Caco-2 (cell line): ENCODE measurements around the gene OR51D1. TPM values are rescaled to one million over a fixed set of nuclear protein-coding genes. Genes with fewer than 3 reads are reported as not detected.

Experiments used
- BruUV-seq: library from RNA; stranded (reverse); fragments of 400-500 nt; replicated peaks from 2 replicates; lab custom pipeline; 2021; lab: Mats Ljungman, UMichigan
- CTCF ChIA-PET: fragments of 300-600 bp; sonication (Branson Sonifier 250); formaldehyde crosslinking; loops from one replicate; lab custom pipeline; 2022; ENCODE audit warnings: antibody characterized with exemption; lab: Charles Lee
- POLR2A ChIA-PET: fragments of 300-600 bp; sonication (Branson Sonifier 250); formaldehyde crosslinking; loops from one replicate; lab custom pipeline; 2022; ENCODE audit warnings: antibody characterized with exemption; lab: Charles Lee
- DNase-seq, 2 experiments: peaks; one replicate each; pipeline versions ENCODE4 v3.0.0 to v3.0.0-alpha.2; 2020 to 2022
- H3K27me3 ChIP-seq: replicated peaks from 2 replicates; pipeline ENCODE4 v1.6.0; 2011; ENCODE audit warnings: low read length; ENCODE audit not compliant: control insufficient read depth, insufficient read depth
- H3K36me3 ChIP-seq: 2 replicates; pipeline ENCODE4 v1.5.1; 2011; ENCODE audit warnings: low read length; ENCODE audit not compliant: control insufficient read depth, insufficient read depth
- H3K4me1 ChIP-seq: fragments of 250-450 bp; sonication (Bioruptor Pico); 2 replicates; pipeline ENCODE4 v1.5.1; 2020; ENCODE audit warnings: mild to moderate bottlenecking
- H3K4me3 ChIP-seq: 2 replicates; pipeline ENCODE4 v1.5.1; 2011; ENCODE audit warnings: low read depth, mild to moderate bottlenecking, control low read depth, low read length
- H3K9me3 ChIP-seq: fragments of 250-450 bp; sonication (Bioruptor Pico); 2 replicates; pipeline ENCODE4 v1.5.1; 2020; ENCODE audit warnings: mild to moderate bottlenecking, moderate library complexity
- H3K27ac Mint-ChIP-seq: one replicate; pipeline ENCODE4 v1.8.0; 2022; ENCODE audit warnings: mixed read lengths; ENCODE audit not compliant: unreplicated experiment
- H3K27me3 Mint-ChIP-seq: one replicate; pipeline ENCODE4 v1.8.0; 2022; ENCODE audit warnings: mixed read lengths; ENCODE audit not compliant: insufficient read depth, unreplicated experiment
- H3K36me3 Mint-ChIP-seq: one replicate; pipeline ENCODE4 v1.8.0; 2022; ENCODE audit warnings: mild to moderate bottlenecking, mixed read lengths; ENCODE audit not compliant: insufficient read depth, unreplicated experiment
- H3K4me1 Mint-ChIP-seq: one replicate; pipeline ENCODE4 v1.8.0; 2022; ENCODE audit warnings: low read depth, mixed read lengths; ENCODE audit not compliant: unreplicated experiment
- H3K4me3 Mint-ChIP-seq: one replicate; pipeline ENCODE4 v1.8.0; 2022; ENCODE audit warnings: mild to moderate bottlenecking, moderate library complexity, mixed read lengths; ENCODE audit not compliant: unreplicated experiment
- H3K9me3 Mint-ChIP-seq: one replicate; pipeline ENCODE4 v1.8.0; 2022; ENCODE audit warnings: mixed read lengths; ENCODE audit not compliant: unreplicated experiment
- CTCF ChIP-seq, 2 experiments: fragments of 200-600 bp in 1 of 2; IDR thresholded peaks; 1 replicate in 1 of 2; 2 replicates in 1 of 2; pipeline versions ENCODE4 v1.5.1 to v1.8.0; 2011 to 2022; ENCODE audit warnings: antibody characterized with exemption in 1 of 2, control low read depth in 1 of 2, inconsistent platforms in 1 of 2, low read depth in 1 of 2, low read length in 1 of 2, mild to moderate bottlenecking in 1 of 2, moderate library complexity in 1 of 2; ENCODE audit not compliant: insufficient read depth in 1 of 2, severe bottlenecking in 1 of 2, unreplicated experiment in 1 of 2
- intact Hi-C: fragments of 100-400 bp; cut with micrococcal nuclease; formaldehyde crosslinking; loops from one replicate; pipeline ENCODE4 v1.10.0; 2022; ENCODE audit not compliant: unreplicated experiment
- total RNA-seq: library from RNA; stranded (reverse); gene quantifications from 2 replicates; pipeline ENCODE4 v1.2.3, GENCODE V29; 2022

Gene OR51D1
- total RNA-seq, 1 experiment from 2014 or later = not detected

GRCh38 chr11:4665424-4665823 is 28.1 kb downstream of the OR51D1 start:
- no peaks in the 10 kb centered on the region for H3K9me3 Mint-ChIP-seq
- Histone ChIP-seq H3K9me3 (no peaks in the 10 kb centered on the region), H3K27me3 (no peaks in the 10 kb centered on the region), H3K4me1 (no peaks in the 10 kb centered on the region), H3K36me3 (no peaks in the 10 kb centered on the region), H3K4me3 (no peak overlapping the region)
- no peak overlapping the region for H3K27ac Mint-ChIP-seq
- DNase-seq = no peak
- ChIA-PET POLR2A (no interaction called here), CTCF (no interaction called here)
- peaks cover 21% of the 10 kb centered on the region for H3K27me3 Mint-ChIP-seq
- H3K36me3 Mint-ChIP-seq = no peaks in the 10 kb centered on the region
- no peaks in the 10 kb centered on the region for H3K4me1 Mint-ChIP-seq
- no peak for TF ChIP-seq CTCF (IDR thresholded peaks at IDR 0.05; ENCODE audit: insufficient read depth in 1 of 2, low read depth in 1 of 2, low read length in 1 of 2, severe bottlenecking in 1 of 2, unreplicated experiment in 1 of 2)
- BruUV-seq = no TSS peak
- H3K4me3 Mint-ChIP-seq = no peak overlapping the region
- intact Hi-C loops = no loop called here

GRCh38 chr11:4671741-4672140 is 34.5 kb downstream of the OR51D1 start:
- intact Hi-C loops = loop anchor here (2.0 kb wide), 1 partner anchor 35 kb away; the partner anchor contains the start of gene OR51D1
- Histone ChIP-seq H3K36me3 (no peaks in the 10 kb centered on the region), H3K9me3 (no peaks in the 10 kb centered on the region), H3K27me3 (no peaks in the 10 kb centered on the region), H3K4me1 (peaks cover 10% of the 10 kb centered on the region), H3K4me3 (no peak overlapping the region)
- ChIA-PET POLR2A (no interaction called here), CTCF (no interaction called here)
- H3K27ac Mint-ChIP-seq = peak overlapping the region; percentile 34
- DNase-seq = no peak
- H3K36me3 Mint-ChIP-seq = no peaks in the 10 kb centered on the region
- no TSS peak for BruUV-seq
- H3K9me3 Mint-ChIP-seq = peaks cover 9% of the 10 kb centered on the region
- H3K4me3 Mint-ChIP-seq = no peak overlapping the region
- H3K27me3 Mint-ChIP-seq = peaks cover 4% of the 10 kb centered on the region
- TF ChIP-seq CTCF (IDR thresholded peaks at IDR 0.05; ENCODE audit: insufficient read depth in 1 of 2, low read depth in 1 of 2, low read length in 1 of 2, severe bottlenecking in 1 of 2, unreplicated experiment in 1 of 2) = no peak
- peaks cover 19% of the 10 kb centered on the region for H3K4me1 Mint-ChIP-seq

GRCh38 chr11:4672470-4672869 is 35.2 kb downstream of the OR51D1 start:
- Histone ChIP-seq H3K4me1 (peaks cover 10% of the 10 kb centered on the region), H3K9me3 (no peaks in the 10 kb centered on the region), H3K36me3 (no peaks in the 10 kb centered on the region), H3K27me3 (no peaks in the 10 kb centered on the region), H3K4me3 (no peak overlapping the region)
- TF ChIP-seq CTCF (IDR thresholded peaks at IDR 0.05; ENCODE audit: insufficient read depth in 1 of 2, low read depth in 1 of 2, low read length in 1 of 2, severe bottlenecking in 1 of 2, unreplicated experiment in 1 of 2) = no peak
- intact Hi-C loops = loop anchor here (2.0 kb wide), 1 partner anchor 36 kb away; the partner anchor contains the start of gene OR51D1
- CTCF ChIA-PET = no interaction called here
- Mint-ChIP-seq H3K4me3 (no peak overlapping the region), H3K27ac (peak overlapping the region; percentile 34), H3K9me3 (peaks cover 9% of the 10 kb centered on the region), H3K27me3 (peaks cover under 1% of the 10 kb centered on the region), H3K36me3 (no peaks in the 10 kb centered on the region), H3K4me1 (peaks cover 19% of the 10 kb centered on the region)
- no TSS peak for BruUV-seq
- no peak for DNase-seq
- POLR2A ChIA-PET = no interaction called here
